HG03139 (cell line): ENCODE data around the gene NYAP1.
"Not testable (repeated sequence)": the region's sequence is repeated elsewhere in the genome, so short reads cannot be mapped to it uniquely, and the experiment has no call there.

ENCODE experiments used
- ATAC-seq: cut with Tn5 transposase; IDR thresholded peaks from one replicate; pipeline ENCODE4 v1.9.1; 2021; ENCODE audit not compliant: unreplicated experiment

Gene NYAP1

DNA sequence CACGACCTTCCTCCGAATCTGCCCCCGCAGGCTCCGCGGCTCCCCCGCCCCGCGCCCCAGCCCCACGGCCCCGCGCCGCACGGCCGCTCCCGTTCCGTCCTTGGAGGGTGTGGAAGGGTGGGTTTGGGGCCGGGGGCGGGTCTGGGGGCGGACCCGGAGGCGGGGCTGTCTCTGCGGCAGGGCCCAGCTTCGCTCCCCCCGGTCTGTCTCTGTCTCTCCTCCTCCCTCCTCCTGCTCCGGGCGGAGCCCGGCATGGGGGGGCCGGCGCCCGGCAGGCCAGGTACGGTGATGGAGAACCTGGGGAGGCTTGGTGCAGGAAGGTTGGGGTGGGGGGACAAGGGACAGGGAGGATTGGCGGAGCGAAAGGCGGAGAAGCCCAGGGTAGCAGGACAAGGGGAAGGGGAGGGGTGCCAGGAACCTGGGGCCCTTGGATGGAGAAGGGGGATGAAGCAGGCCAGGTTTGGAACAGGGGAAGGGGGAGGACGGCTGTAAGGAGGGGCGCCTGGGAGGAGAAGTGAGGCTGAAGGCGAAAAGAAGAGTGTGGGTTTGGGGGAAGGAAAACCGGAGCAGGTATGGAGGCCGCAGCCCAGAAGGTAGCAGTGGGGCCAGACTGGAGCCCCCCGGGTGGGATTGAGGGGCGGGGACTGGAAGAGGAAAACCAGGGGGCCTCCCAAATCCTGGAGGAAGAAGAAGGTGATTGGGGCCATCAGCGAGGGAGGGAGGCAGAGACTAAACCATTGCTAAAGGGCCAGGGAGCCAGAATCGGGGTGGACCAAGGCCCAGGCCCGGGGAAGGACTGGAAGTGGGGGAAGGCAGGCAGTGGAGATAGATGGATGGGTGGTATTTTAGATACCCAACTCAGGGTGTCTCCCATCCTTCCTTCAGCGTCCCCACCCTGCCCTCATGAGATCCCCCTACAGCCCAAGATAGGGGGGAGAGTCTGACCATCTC is at the start of gene NYAP1:
NYAP1 (plus strand) TSS at position 206 of the 951 bp plus-strand sequence. CDS start 1,385 bp downstream, outside the sequence.
- ATAC-seq = peak; percentile 8

DNA sequence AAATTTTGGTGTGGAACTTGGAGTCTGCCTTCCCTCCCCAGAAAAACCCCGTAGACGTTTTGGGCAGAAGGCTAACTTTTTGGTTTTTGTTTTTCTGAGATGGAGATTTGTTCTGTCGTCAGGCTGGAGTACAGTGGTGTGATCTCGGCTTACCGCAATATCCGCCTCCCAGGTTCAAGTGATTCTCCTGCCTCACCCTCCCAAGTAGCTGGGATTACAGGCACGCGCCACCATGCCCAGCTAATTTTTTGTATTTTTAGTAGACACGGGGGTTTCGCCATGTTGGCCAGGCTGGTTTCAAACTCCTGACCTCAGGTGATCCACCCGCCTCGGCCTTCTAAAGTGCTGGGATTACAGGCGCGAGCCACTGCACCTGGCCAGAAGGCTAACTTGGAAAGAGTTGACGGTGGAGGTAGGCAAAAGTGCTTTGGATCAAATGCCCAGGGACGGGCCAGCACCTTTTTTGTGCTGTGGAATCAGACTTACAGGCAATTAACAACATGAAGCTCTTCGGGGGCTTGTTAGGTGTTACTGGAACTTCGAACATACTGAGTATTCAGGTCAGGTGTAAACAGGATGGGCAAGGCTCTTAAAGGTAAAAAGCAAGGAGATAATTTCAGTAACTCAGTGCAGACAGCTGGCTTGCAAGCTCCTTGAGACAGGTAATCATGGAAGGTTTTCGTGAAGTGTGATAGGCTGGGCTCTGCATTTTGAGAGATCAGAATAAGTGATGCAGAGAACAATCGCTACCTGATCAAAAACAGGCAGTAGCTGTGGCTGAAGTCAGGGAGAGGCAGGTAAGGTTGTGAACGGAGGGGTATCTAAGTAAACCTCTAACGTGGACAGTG is 49.2 kb upstream of the NYAP1 start:
- ATAC-seq = no peak

DNA sequence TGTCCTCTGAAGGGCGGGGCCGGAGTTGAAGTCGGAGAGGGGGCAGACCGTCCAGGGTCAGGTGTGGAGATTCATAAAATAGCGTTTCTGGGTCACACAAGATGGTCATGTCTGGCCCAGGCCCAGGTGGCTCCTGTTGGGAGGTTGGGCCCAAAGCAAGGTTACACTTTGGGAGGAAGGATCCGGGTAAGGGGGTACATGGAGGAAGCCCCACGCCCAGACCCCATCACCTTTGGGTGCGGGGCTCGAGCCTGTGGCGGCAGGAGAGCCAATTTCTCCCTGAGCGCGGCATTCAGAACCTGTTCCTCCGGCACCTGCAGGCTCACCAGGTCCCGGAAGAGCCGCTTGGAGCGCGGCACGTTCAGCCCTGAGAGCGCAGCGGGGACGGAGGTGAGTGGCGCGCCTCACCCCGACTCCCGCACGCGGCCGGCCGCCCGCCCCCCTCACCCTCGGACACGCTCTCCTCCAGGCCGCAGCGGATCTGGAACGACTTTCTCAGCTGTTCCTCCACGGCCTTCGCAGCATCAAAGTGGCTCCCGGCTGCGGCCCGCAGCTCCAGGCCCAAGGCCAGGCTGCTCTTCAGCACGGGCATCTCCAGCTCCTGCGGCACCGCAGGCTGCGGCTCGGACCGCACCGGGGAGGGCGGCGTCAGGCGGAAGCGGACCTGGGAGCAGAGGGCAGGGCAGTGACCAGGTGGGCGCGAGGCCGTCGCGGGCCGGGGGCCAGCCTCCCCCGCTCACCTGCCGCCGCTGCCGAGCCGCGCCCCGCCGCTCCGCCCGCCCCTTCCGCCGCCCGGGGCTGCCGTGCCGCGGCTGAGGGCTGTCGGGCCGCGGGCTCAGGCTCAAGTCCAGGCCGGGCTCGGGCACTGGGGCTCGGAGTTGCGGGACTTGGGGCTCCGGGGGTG is 48.1 kb upstream of the NYAP1 start:
- ATAC-seq = peak; percentile 18

DNA sequence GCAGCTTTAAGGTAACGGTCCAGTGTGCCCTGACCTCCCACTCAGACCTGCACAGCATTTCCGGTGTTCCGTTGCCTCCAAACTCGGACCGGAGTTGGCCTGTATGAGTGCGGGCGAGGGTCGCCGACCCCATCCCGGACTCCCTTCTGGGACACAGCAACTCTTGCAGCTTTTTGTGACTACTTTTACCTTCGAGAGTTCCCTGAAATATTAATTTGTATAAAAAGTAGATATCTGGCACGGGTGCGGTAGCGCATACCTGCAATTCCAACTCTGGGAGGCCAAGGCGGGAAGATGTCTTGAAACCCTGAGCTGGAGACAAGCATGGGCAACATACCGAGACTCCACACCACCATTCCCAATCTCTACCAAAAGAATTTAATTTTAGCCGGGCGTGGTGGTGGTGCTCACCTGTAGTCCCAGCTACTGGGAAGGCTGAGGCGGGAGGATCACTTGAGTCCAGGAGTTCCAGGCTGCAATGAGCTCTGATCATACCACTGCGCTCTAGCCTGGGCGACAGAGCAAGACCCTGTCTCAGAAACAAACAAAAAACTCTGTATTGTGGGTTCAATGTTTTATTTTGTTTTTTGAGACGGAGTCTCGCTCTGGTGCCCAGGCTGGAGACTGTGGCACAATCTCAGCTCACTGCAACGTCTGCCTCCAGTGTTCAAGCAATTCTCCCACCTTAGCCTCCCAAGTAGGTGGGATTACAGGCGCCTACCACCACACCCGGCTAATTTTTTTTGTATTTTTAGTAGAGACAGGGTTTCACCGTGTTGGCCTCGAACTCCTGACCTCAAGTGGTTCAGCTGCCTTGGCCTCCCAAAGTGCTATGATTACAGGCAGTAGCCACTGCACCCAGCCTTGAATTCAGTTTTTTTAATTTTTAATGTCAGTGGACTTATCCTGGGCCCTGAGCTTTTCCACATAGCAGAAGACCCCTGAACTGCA is 46.3 kb upstream of the NYAP1 start:
- ATAC-seq = no peak

DNA sequence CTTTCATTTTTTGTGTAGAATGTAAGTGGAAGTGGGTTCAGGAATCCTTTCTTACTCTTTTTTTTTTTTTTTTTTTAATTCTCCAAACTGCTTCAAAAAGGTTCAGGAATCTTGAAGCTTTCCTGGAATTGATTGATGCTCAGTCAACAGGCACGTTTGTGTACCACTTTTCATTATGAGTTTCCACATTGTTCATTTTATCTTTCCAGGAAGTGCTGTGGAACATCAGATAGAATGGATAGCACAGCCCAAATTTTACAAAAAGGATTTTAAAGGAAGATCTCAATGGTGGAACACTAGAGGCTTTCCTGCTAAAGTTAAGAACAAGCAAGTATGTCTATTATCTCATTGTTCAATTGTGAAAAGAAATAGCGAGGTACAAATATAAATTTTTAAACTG is 45.6 kb upstream of the NYAP1 start:
- no peak for ATAC-seq

DNA sequence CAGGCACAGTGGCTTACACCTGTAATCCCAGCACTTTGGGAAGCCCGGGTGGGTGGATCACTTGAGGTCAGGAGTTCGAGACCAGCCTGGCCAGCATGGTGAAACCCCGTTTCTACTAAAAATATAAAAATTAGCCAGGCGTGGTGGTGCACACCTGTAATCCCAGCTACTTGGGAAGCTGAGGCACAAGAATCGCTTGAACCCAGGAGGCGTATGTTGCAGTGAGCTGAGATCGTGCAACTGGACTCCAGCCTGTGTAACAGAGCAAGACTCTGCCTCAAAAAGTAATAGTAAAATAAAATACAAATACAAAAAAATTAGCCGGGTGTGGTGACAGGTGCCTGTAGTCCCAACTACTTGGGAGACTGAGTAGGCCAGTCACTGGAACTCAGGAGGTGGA is 45.0 kb upstream of the NYAP1 start:
- ATAC-seq = not testable (repeated sequence)

DNA sequence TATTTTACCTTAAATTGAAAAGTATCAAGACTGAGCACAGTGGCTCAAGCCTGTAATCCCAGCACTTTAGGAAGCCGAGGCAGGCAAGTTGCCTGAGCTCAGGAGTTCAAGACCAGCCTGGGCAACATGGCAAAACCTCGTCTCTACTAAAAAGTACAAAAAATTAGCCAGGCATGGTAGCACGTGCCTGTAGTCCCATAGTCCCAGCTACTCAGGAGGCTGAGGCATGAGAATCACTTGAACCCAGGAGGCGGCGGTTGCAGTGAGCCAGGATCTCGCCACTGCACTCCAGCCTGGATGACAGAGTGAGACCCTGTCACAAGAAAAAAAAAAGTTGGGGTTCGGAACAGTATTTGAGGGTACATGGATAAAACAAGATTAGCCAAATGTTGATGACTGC is 44.5 kb upstream of the NYAP1 start:
- not testable (repeated sequence) for ATAC-seq

DNA sequence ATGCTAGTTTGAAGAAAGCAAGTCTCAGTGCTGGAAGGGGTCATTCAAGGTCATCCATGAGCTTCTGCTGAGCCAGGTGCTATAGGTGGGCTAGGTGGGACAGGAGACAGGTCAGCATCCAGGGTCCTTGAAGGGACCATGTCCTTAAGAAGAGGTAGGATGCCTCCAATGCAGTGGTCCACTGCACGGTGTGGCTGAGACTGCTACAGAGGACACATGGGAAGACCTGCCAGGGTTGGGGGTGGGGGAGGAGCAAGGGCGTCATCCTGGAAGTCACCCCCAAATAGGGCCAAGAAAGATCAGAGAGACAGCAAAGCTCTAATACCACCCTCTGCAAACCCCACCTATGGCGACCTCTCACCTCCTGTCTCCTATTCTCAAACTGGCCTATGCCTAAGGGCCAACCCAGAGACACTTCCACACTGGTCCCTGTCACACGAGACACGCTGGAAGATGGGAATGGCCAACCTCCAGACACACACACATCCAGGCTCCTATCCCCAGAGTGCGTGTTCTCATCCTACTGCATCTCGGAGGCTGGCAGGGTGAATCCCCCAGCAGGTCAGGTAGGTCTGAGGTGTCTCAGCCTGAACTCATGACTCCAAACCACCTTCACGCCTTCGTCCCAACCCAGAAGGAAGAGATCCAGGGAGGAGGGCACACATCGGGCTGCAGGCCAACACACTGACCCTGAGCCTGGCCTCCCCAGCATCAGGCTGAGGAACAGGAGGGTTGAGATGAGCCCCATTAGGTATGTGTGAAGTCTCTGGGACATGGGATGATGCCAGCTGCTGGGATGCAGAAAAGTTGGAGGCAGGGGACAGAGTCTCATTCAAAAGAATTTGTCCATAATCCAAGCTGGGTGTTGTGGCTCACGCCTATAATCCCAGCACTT is 41.8 kb upstream of the NYAP1 start:
- ATAC-seq = no peak

DNA sequence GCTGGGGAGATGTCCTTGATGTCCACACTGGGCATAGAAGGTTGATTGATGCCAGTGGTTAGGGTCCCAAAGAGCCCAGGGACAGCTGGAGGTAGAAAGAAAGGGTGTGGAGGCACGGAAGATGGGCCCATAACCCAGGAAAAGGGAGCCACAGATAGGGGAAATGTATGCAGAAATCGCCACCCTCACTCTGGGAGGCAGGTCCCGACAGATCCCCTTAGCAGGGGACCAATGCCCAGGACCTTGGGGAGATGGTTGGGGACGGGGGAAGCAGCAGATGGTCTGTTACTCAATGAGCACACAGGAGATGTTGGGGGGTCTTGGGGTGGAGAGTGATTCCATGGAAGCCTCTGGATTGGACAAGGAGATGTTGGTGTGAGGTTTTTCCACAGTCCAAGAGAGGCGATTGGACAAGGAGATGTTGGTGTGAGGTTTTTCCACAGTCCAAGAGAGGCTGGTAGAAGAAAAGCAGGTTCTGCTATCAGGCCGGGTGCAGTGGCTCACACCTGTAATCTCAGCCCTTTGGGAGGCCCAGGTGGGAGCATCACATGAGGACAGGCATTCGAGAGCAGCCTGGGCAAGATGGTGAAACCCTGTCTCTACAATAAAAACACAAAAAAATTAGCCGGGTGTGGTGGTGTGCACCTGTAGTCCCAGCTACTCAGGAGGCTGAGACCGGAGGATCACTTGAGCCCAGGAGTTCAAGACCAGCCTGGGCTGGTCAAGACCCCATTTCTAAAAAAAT is 40.5 kb upstream of the NYAP1 start:
- ATAC-seq = no peak

DNA sequence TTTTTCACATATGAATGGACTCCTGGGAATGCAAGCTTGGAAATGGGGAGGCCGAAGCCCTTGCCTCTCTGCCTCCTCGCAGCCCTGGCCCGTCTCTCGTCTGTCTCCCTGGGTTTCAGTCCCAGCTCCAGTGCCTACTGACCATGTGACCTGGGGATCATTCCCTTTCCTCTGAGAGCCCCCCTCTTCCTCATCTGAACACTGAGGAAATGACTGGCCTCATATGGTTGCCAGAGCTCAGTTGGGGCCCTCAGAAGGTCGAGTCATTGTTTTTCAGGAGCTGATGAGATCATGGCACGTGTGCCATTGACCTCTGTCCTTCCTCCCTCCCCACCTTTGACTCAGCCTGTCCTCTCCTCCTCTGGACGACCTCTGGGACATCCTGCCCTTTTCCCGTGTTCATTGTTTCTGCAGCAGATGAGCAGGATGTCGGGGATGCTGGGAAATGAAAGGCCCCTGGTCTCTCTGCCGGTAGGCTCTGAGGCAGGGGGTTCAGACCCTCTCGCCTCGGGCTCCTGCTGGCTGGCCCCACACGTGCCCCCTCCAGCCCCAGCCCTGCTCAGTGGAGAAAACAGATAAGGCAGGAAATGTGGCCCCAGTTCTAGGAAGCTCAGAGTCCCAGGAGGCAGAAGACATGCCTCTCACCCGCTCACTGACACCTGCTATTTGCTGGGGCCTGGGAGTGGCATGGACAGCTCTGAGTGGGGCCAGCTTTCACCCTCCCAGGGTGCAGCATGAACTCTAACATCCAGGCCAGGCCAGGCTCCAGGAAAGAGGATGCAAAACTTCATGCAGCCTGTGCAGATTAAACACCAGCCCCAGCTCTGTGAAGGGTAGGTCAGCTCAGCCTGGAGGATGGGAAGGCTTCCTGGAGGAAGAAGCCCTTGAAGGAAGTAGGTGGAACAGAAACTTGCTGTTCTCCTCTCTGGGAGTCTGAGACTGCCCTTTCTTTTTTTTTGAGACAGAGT is 39.1 kb upstream of the NYAP1 start:
- ATAC-seq = no peak

DNA sequence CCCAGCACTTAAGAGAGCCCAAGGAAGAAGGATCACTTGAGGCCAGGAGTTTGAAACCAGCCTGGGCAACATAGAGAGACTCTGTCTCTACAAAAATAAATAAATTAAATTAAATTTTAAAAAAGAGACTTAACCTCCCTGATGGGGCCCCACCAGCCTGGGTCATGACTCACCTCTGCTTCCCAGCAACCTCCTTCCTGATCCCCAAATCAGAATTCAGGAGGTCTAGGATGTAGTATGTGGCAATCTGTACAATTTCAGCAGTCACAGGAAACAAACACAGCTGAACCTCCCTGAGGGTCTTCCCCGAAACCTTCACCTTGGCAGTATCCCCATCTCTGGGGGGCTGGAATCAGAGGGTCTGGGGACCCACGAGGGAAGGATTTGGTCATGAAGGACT is 37.7 kb upstream of the NYAP1 start:
- ATAC-seq = no peak

DNA sequence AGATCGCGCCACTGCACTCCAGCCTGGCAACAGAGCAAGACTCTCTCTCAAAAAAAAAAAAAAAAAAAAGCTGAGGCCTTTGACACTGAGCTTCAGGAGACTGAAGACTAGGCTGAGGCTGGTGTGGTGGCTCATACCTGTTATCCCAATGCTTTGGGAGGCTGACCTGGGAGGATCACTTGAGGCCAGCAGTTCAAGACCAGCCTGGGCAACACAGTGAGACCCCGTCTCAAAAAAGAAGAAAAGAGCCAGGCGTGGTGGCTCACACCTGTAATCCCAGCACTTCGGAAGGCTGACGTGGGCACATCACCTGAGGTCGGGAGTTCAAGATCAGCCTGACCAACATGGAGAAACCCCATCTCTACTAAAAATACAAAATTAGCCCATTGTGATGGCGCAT is 36.4 kb upstream of the NYAP1 start:
- ATAC-seq = not testable (repeated sequence)

DNA sequence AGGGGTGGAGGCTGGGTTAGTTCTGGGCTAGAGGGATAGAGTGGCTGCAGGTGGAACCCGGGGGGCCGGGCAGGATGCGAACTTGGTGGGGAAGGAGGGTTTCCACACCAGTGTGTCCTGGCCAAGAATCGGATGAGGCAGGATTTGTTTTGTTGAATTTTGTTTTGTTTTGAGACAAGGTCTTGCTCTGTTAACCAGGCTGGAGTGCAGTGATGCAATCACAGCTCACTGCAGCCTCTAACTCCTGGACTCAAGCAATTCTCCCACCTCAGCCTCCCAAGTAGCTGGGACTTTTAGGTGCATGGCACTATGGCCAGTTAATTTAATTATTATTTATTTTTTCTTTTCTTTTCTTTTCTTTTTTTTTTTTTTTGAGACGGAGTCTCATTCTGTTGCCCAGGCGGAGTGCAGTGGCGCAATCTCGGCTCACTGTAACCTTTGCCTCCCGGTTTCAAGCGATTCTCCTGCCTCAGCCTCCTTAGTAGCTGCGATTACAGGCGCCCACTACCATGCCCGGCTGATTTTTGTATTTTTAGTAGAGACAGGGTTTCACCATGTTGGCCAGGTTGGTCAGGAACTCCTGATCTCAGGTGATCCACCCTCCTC is 34.4 kb upstream of the NYAP1 start:
- no peak for ATAC-seq

DNA sequence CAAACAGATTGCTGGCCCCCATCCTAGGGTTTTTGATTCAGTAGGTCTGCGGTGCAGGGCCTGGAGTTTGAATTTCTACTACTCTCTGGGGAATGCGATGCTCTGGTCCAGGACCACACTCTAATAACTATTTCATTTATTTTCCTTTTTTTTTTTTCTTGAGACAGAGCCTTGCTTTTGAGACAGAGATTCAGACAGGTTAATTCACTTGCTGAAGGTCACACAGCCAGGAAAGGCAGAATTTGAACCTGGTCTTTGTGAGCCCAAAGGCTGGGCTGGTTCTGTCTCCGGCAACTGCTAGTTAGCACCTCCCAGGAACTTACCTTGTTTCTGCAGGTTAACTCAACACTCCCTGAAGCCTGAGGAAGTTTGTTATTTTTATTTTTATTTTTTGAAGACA is 31.2 kb upstream of the NYAP1 start:
- no peak for ATAC-seq

DNA sequence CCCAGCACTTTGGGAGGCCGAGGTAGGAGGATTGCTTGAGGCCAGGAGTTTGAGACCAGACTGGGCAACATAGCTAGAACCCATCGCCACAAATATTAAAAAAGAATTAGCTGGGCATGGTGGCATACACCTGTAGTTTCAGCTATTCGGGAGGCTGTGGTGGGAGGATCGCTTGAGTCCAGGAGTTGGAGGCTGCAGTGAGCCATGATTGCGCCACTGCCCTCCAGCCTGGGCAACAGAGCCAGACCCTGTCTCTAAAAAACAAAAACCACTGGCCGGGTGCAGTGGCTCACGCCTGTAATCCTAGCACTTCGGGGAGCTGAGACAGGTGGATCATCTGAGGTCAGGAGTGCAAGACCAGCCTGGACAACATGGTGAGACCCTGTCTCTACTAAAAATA is 29.9 kb upstream of the NYAP1 start:
- not testable (repeated sequence) for ATAC-seq

DNA sequence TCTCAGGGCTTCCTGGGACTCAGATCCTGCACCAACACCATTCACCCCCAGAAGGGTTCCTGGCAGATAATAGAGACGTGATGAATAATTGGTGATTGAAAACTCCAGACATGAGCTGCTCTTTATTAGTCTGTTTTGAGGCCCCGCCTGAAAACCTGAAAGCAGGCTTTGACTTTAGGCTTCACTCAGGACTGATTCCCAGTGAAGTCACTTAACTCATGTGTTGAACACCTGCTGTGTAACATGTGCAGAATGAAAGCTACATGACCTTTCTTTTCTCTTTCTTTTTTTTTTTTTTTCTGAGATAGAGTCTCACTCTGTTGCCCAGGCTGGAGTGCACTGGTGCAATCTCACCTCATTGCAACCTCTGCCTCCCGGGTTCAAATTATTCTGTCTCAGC is 28.5 kb upstream of the NYAP1 start:
- no peak for ATAC-seq
